Kidney (tissue), 14 donors: Measurements from ENCODE around the gene CTNNBL1. TPM values are rescaled to one million over a fixed set of nuclear protein-coding genes. Genes with fewer than 3 reads are reported as not detected.
A peak's percentile ranks its signal among the peaks of the same experiment; 100 is the strongest.

Source experiments
- DNase-seq, 5 donors: peaks; one replicate each; pipeline ENCODE4 v3.0.0-alpha.2; 2013 to 2020
- FAIRE-seq: peaks from 2 replicates; lab custom pipeline; 2012; peaks lifted over from hg19 to GRCh38; lab: Jason Lieb, UNC
- H3K27ac ChIP-seq, 2 donors: one replicate each; pipeline ENCODE4 v1.7.0; 2013; ENCODE audit warnings: low read depth in 2 of 2, low read length in 2 of 2, inconsistent platforms in 1 of 2
- H3K27me3 ChIP-seq: one replicate; pipeline ENCODE4 v1.7.1; 2013; ENCODE audit warnings: low read length, inconsistent platforms; ENCODE audit not compliant: control insufficient read depth, insufficient read depth
- H3K36me3 ChIP-seq, 3 donors: one replicate each; pipeline versions ENCODE4 v1.7.0 to v1.7.1; 2013; ENCODE audit warnings: low read length in 3 of 3, control low read depth in 1 of 3, inconsistent platforms in 1 of 3; ENCODE audit not compliant: insufficient read depth in 3 of 3, control insufficient read depth in 2 of 3
- H3K4me1 ChIP-seq, 3 donors: one replicate each; pipeline versions ENCODE4 v1.7.0 to v1.7.1; 2013; ENCODE audit warnings: low read length in 3 of 3, inconsistent platforms in 1 of 3, low read depth in 1 of 3; ENCODE audit not compliant: control insufficient read depth in 2 of 3, insufficient read depth in 2 of 3
- H3K4me3 ChIP-seq, 3 donors: one replicate each; pipeline versions ENCODE4 v1.7.0 to v1.8.1; 2013; ENCODE audit warnings: low read length in 3 of 3, control low read depth in 1 of 3, inconsistent platforms in 1 of 3
- H3K9ac ChIP-seq, 3 donors: one replicate each; pipeline versions ENCODE4 v1.7.0 to v1.7.1; 2013; ENCODE audit warnings: low read length in 3 of 3, control low read depth in 1 of 3, inconsistent platforms in 1 of 3
- H3K9me3 ChIP-seq, 3 donors: one replicate each; pipeline versions ENCODE4 v1.7.0 to v1.7.1; 2013; ENCODE audit warnings: low read length in 3 of 3, control low read depth in 1 of 3, inconsistent platforms in 1 of 3; ENCODE audit not compliant: control insufficient read depth in 2 of 3, insufficient read depth in 1 of 3
- CTCF ChIP-seq: IDR thresholded peaks from 3 replicates; pipeline ENCODE4 v1.5.1; 2012; ENCODE audit warnings: mild to moderate bottlenecking, moderate library complexity, borderline replicate concordance; ENCODE audit not compliant: insufficient read depth; ENCODE audit errors: extremely low read depth
- intact Hi-C: fragments of 100-400 bp; cut with DNase I; formaldehyde crosslinking; loops from one replicate; pipeline ENCODE4 v1.11.1; 2022
- polyA plus RNA-seq: library from polyadenylated mRNA; stranded (reverse); fragments of 350-450 nt; fragmentation: Illumina TruSeq; extraction: RNeasy Lipid Tissue Mini Kit (QIAGEN cat#74804); gene quantifications from one replicate; pipeline ENCODE4 v1.2.3, GENCODE V29; 2014; ENCODE audit warnings: low read depth, low replicate concordance; ENCODE audit not compliant: insufficient read depth
- total RNA-seq: library from RNA; stranded (reverse); fragmentation: NEBNext Ultra II Directional; extraction: Animal tissue kit (Norgen Biotek cat#: 25700); gene quantifications from one replicate; pipeline ENCODE4 v1.2.1, GENCODE V29; 2021
- donor health status: control.
- donor health status: control.
- donor health status: control.
- donor health status: control.
- donor health status: control.
- donor health status: DM: yes; HTN: yes; CAD: no.
- donor health status: Normal renal cell carcinoma (clear cell type).

Gene CTNNBL1
- total and polyA plus RNA-seq, 2 donors from 2014 or later: 40.9 to 70.9 TPM

- Histone ChIP-seq H3K4me1 (peaks cover 0 to 3% (median 0%) of the 10 kb centered on the region in 3 donors), H3K9ac (no peak overlapping the region), H3K4me3 (no peak overlapping the region), H3K36me3 (peaks cover 0 to 10% (median 8%) of the 10 kb centered on the region in 3 donors), H3K27me3 (no peaks in the 10 kb centered on the region), H3K27ac (no peak overlapping the region), H3K9me3 (no peaks in the 10 kb centered on the region)
- intact Hi-C loops: no loop called here
- no peak for TF ChIP-seq CTCF
- no peak for DNase-seq
- no peak for FAIRE-seq
Measured at GRCh38 chr20:37800618-37801017, 106.8 kb downstream of the CTNNBL1 start.

DNA sequence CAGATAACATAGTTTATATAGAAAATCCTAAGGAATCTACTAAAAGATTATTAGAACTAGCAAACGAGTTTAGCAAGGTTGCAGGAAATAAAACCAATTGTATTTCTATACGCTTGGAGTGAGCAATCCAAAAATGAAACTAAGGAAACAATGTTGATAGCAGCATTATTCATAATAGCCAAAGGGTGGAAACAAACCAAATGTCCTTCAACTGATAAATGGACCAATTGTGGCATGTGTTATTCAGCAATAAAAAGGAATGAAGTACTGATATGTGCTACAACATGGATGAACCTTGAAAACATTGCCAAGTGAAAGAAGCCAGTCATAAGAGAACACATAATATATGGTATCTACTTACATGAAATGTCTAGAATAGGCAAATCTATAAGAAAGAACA is 108.1 kb downstream of the CTNNBL1 start:
- Histone ChIP-seq H3K27ac (no peak overlapping the region), H3K9ac (no peak overlapping the region), H3K9me3 (no peaks in the 10 kb centered on the region), H3K27me3 (no peaks in the 10 kb centered on the region), H3K4me3 (no peak overlapping the region), H3K4me1 (peaks cover 0 to 3% (median 0%) of the 10 kb centered on the region in 3 donors), H3K36me3 (peaks cover 0 to 10% (median 8%) of the 10 kb centered on the region in 3 donors)
- intact Hi-C loops: no loop called here
- no peak for FAIRE-seq
- DNase-seq: no peak
- TF ChIP-seq CTCF: no peak

DNA sequence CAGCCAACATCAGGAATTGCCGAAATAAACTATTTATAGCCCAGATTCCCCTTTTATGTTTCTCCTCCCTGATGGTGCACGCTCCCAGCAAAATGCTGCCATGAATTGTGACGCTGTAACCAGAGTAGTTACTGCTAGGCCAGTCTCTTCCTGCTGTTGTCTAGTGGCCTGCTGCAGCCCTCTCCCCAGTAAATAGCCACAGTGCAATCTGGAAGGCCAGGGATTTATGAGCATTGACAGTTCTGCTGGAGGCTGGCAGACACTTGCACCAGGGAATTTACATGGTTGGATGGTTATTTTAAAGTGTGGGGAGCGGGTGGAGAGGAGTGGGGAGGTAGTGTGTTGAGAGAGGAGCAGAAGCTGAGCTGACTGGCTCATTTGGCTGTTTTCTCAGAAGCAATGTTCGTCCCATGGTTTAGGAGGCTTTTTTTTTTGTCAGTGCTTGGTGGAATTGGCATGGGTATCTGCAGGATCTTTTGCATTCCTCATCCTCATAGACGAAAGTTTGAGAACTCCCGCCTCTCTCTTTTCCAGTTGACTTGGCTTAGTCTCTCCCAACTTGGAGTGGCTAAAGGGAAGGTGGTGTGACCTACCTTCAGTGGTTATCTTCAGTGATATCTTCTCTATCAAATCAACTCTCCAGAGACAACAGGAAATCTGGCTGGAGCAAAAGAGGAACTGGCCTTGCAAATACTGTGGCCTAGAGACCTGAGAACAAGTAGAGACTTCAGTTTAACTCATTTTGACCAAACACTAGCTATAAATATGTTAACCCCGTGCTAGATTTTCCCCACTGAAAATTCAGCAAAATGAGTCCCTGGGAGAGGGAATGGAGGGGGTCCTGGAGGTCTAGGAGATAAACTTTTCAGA is 109.8 kb downstream of the CTNNBL1 start:
- Histone ChIP-seq H3K9me3 (no peaks in the 10 kb centered on the region), H3K27ac (no peak overlapping the region), H3K9ac (no peak overlapping the region), H3K27me3 (no peaks in the 10 kb centered on the region), H3K4me1 (peaks cover 0 to 3% (median 0%) of the 10 kb centered on the region in 3 donors), H3K4me3 (no peak overlapping the region), H3K36me3 (peaks cover 0 to 10% (median 8%) of the 10 kb centered on the region in 3 donors)
- TF ChIP-seq CTCF: no peak
- DNase-seq (peak in 4 of 5 donors; percentile 57 to 87 (median 82)), FAIRE-seq (no peak)
- intact Hi-C loops: no loop called here
